HG02943 (cell line): ENCODE measurements around the gene KDM4C.
"Not testable (repeated sequence)": the region's sequence is repeated elsewhere in the genome, so short reads cannot be mapped to it uniquely, and the experiment has no call there.

Experiments used
- ATAC-seq: cut with Tn5 transposase; IDR thresholded peaks from one replicate; pipeline ENCODE4 v1.9.1; 2021; ENCODE audit warnings: mild to moderate bottlenecking, low read depth, moderate library complexity; ENCODE audit not compliant: unreplicated experiment

The KDM4C gene

GRCh38 chr9:6763244-6763643 lies 5.5 kb downstream of the KDM4C start:
- no peak for ATAC-seq

- ATAC-seq = no peak
These were observed 6.2 kb downstream of the KDM4C start for GRCh38 chr9:6764011-6764410.

- no peak for ATAC-seq
These were observed 6.8 kb downstream of the KDM4C start for GRCh38 chr9:6764523-6764922.

GRCh38 chr9:6764950-6765349 lies 7.2 kb downstream of the KDM4C start:
- no peak for ATAC-seq

- no peak for ATAC-seq
These were observed 7.6 kb downstream of the KDM4C start for GRCh38 chr9:6765396-6765795.

- no peak for ATAC-seq
These were observed 8.8 kb downstream of the KDM4C start for GRCh38 chr9:6766606-6767005.

- not testable (repeated sequence) for ATAC-seq
These were observed 10.8 kb downstream of the KDM4C start for GRCh38 chr9:6768587-6768986.

- ATAC-seq = no peak
These were observed 13.9 kb downstream of the KDM4C start for GRCh38 chr9:6771722-6772121.

GRCh38 chr9:6777213-6777902 lies 19.6 kb downstream of the KDM4C start:
- no peak for ATAC-seq

GRCh38 chr9:6779417-6780241 lies 21.9 kb downstream of the KDM4C start:
- ATAC-seq = no peak

GRCh38 chr9:6780690-6781089 lies 22.9 kb downstream of the KDM4C start:
- no peak for ATAC-seq

GRCh38 chr9:6781476-6781875 lies 23.7 kb downstream of the KDM4C start:
- no peak for ATAC-seq

GRCh38 chr9:6782345-6782744 lies 24.6 kb downstream of the KDM4C start:
- no peak for ATAC-seq

- no peak for ATAC-seq
These were observed 25.2 kb downstream of the KDM4C start for GRCh38 chr9:6782981-6783380.

- ATAC-seq = no peak
These were observed 26.0 kb downstream of the KDM4C start for GRCh38 chr9:6783753-6784152.

GRCh38 chr9:6785682-6786081 lies 27.9 kb downstream of the KDM4C start:
- no peak for ATAC-seq

- ATAC-seq = no peak
These were observed 30.0 kb downstream of the KDM4C start for GRCh38 chr9:6787793-6788161.

- ATAC-seq = no peak
These were observed 30.6 kb downstream of the KDM4C start for GRCh38 chr9:6788162-6789016.

- not testable (repeated sequence) for ATAC-seq
These were observed 31.2 kb downstream of the KDM4C start for GRCh38 chr9:6789017-6789338.

- ATAC-seq = no peak
These were observed 33.1 kb downstream of the KDM4C start for GRCh38 chr9:6790866-6791265.

- no peak for ATAC-seq
These were observed 35.4 kb downstream of the KDM4C start for GRCh38 chr9:6793203-6793602.
